HEK293 (cell line): Measurements from ENCODE around the gene ABCC11.

Experiments
- CTCF ChIA-PET: fragments of 350-600 bp; formaldehyde crosslinking; extraction: SDS; loops from one replicate; lab custom pipeline; 2021; ENCODE audit warnings: antibody characterized with exemption; lab: Yijun Ruan, JAX
- POLR2A ChIA-PET: fragments of 300-600 bp; formaldehyde crosslinking; extraction: SDS; loops from one replicate; lab custom pipeline; 2020; ENCODE audit warnings: antibody characterized with exemption, inconsistent platforms; lab: Yijun Ruan, JAX
- H3K27ac ChIP-seq: fragments of 200-500 bp; sonication (Bioruptor generic); 2 replicates; pipeline ENCODE4 v1.5.1; 2014; ENCODE audit warnings: low read depth, low read length, control low read depth, inconsistent platforms; ENCODE audit errors: extremely low read depth
- H3K36me3 ChIP-seq, 2 experiments: fragments of 200-500 bp in 1 of 2; sonication (Bioruptor generic) in 1 of 2; 1 replicate in 1 of 2; 2 replicates in 1 of 2; pipeline ENCODE4 v1.5.1; 2014 to 2017; ENCODE audit warnings: inconsistent platforms in 2 of 2, low read length in 2 of 2; ENCODE audit not compliant: control insufficient read depth in 2 of 2, insufficient read depth in 1 of 2
- H3K4me1 ChIP-seq: fragments of 200-500 bp; sonication (Bioruptor generic); 2 replicates; pipeline ENCODE4 v1.5.1; 2014; ENCODE audit warnings: mild to moderate bottlenecking, low read length, inconsistent platforms; ENCODE audit not compliant: control insufficient read depth, insufficient read depth
- H3K4me3 ChIP-seq: 2 replicates; pipeline ENCODE4 v1.5.1; 2011; ENCODE audit warnings: low read depth, mild to moderate bottlenecking, control low read depth, low read length, moderate library complexity
- H3K9me3 ChIP-seq: fragments of 200-500 bp; sonication (Bioruptor generic); 2 replicates; pipeline ENCODE4 v1.5.1; 2014; ENCODE audit warnings: low read depth, low read length, inconsistent platforms; ENCODE audit not compliant: control insufficient read depth, insufficient read depth
- MYNN ChIP-seq: fragments of 450-650 bp; formaldehyde crosslinking; IDR thresholded peaks from 2 replicates; pipeline ENCODE4 v1.5.1; 2016; ENCODE audit warnings: missing biosample characterization, missing genetic modification characterization, borderline replicate concordance
- OSR2 ChIP-seq: fragments of 450-650 bp; formaldehyde crosslinking; IDR thresholded peaks from 2 replicates; pipeline ENCODE4 v1.5.1; 2016; ENCODE audit warnings: missing biosample characterization, missing genetic modification characterization
- ZBTB1 ChIP-seq: fragments of 450-650 bp; formaldehyde crosslinking; IDR thresholded peaks from 2 replicates; pipeline ENCODE4 v1.5.1; 2016; ENCODE audit warnings: missing biosample characterization, missing genetic modification characterization
- ZEB2 ChIP-seq: fragments of 450-650 bp; formaldehyde crosslinking; IDR thresholded peaks from 2 replicates; pipeline ENCODE4 v1.5.1; 2016; ENCODE audit warnings: missing biosample characterization, missing genetic modification characterization
- ZIC2 ChIP-seq: fragments of 450-650 bp; formaldehyde crosslinking; IDR thresholded peaks from 2 replicates; pipeline ENCODE4 v1.5.1; 2016; ENCODE audit warnings: missing biosample characterization, missing genetic modification characterization
- ZNF148 ChIP-seq: fragments of 450-650 bp; formaldehyde crosslinking; IDR thresholded peaks from 2 replicates; pipeline ENCODE4 v1.5.0; 2017; ENCODE audit warnings: missing biosample characterization, missing genetic modification characterization, borderline replicate concordance
- ZNF24 ChIP-seq: fragments of 450-650 bp; formaldehyde crosslinking; IDR thresholded peaks from 2 replicates; pipeline ENCODE4 v1.5.1; 2016; ENCODE audit warnings: missing biosample characterization, missing genetic modification characterization
- ZNF302 ChIP-seq: fragments of 450-650 bp; formaldehyde crosslinking; IDR thresholded peaks from 2 replicates; pipeline ENCODE4 v1.5.1; 2016; ENCODE audit warnings: missing biosample characterization, missing genetic modification characterization, low read depth
- ZNF335 ChIP-seq: fragments of 450-650 bp; formaldehyde crosslinking; conservative IDR thresholded peaks from 2 replicates; pipeline ENCODE4 v1.5.1; 2016; ENCODE audit warnings: missing biosample characterization, missing genetic modification characterization
- ZNF354C ChIP-seq: fragments of 450-650 bp; formaldehyde crosslinking; IDR thresholded peaks from 2 replicates; pipeline ENCODE4 v1.5.1; 2016; ENCODE audit warnings: missing biosample characterization, missing genetic modification characterization, low read depth, borderline replicate concordance
- ZNF510 ChIP-seq: fragments of 450-650 bp; formaldehyde crosslinking; IDR thresholded peaks from 2 replicates; pipeline ENCODE4 v1.5.1; 2018; ENCODE audit warnings: mild to moderate bottlenecking, missing genetic modification characterization, missing biosample characterization; ENCODE audit not compliant: insufficient replicate concordance
- ZNF571 ChIP-seq: fragments of 450-650 bp; formaldehyde crosslinking; IDR thresholded peaks from 2 replicates; pipeline ENCODE4 v1.5.0; 2017; ENCODE audit warnings: missing biosample characterization, missing genetic modification characterization
- ZNF596 ChIP-seq: fragments of 450-650 bp; IDR thresholded peaks from 2 replicates; pipeline ENCODE4 v1.5.0; 2018; ENCODE audit warnings: missing biosample characterization, mild to moderate bottlenecking, missing genetic modification characterization, moderate library complexity
- ZNF624 ChIP-seq: fragments of 450-650 bp; formaldehyde crosslinking; IDR thresholded peaks from 2 replicates; pipeline ENCODE4 v1.5.1; 2017; ENCODE audit warnings: missing biosample characterization, missing genetic modification characterization
- ZNF629 ChIP-seq: fragments of 450-650 bp; formaldehyde crosslinking; IDR thresholded peaks from 2 replicates; pipeline ENCODE4 v1.5.1; 2017; ENCODE audit warnings: missing biosample characterization, missing genetic modification characterization
- TF ChIP-seq, protein P1 (sequence below): fragments of 450-650 bp; formaldehyde crosslinking; conservative IDR thresholded peaks from 2 replicates; pipeline ENCODE4 v1.5.1; 2016; ENCODE audit warnings: low read depth, missing biosample characterization, missing genetic modification characterization
- TF ChIP-seq, protein P2 (sequence below): fragments of 450-650 bp; formaldehyde crosslinking; IDR thresholded peaks from 2 replicates; pipeline ENCODE4 v1.5.1; 2016; ENCODE audit warnings: missing biosample characterization, missing genetic modification characterization

The ABCC11 gene

DNA sequence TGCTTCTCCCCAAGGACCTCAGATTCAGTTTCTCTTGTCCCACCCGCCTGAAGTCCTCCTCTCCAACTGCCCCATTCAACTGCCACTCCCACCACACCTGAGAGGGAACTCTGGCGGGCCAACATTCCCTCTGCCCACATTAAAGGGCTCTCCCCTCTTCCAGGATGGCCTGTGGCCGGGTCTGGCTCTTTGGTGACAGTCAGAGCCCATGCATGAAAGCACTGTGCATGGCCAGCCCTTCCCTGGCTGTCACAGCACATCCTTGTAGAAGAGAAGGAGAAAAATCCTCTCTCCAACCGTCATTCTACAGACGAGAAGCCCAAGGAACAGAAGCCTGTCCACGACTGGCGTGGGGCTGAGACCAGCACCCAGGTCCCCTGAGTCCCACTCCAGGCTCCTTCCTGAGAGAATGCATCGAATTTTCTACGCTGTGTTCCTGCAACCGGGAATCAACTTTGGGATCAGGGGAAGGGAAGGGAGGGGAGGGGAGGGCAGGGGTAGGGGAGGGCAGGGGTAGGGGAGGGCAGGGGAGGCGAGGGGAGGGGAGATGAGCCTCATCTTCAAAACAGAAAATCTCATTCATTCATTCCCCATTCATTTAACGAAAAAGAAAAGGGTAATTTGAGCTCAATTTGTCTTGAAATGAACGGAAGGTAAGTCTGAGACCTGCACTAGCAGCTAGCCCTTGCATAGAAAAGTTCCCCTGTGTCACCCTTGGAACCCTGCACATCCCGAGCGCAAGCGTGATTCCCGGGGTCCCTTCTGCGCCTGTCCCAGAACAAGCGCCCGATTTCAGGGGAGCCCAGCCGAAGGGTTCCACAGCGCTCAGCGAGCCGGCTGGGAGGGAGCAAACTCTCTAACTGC lies 91.2 kb downstream of the ABCC11 start, which contains the start of gene ABCC12:
ABCC12 (minus strand) TSS at position 68 of the 864 bp plus-strand sequence. CDS start 9,569 bp downstream, outside the sequence.
- POLR2A ChIA-PET, result no interaction called here
- H3K27ac ChIP-seq, result no peak within 1 kb of the TSS
- no peaks in the 10 kb centered on the region for H3K4me1 ChIP-seq
- H3K9me3 ChIP-seq, result no peaks in the 10 kb centered on the region
- TF ChIP-seq ZNF510 (tag by site-specific recombination), result peak; percentile 92
- no peak for TF ChIP-seq ZNF302 (tag by site-specific recombination)
- TF ChIP-seq, protein P1, sequence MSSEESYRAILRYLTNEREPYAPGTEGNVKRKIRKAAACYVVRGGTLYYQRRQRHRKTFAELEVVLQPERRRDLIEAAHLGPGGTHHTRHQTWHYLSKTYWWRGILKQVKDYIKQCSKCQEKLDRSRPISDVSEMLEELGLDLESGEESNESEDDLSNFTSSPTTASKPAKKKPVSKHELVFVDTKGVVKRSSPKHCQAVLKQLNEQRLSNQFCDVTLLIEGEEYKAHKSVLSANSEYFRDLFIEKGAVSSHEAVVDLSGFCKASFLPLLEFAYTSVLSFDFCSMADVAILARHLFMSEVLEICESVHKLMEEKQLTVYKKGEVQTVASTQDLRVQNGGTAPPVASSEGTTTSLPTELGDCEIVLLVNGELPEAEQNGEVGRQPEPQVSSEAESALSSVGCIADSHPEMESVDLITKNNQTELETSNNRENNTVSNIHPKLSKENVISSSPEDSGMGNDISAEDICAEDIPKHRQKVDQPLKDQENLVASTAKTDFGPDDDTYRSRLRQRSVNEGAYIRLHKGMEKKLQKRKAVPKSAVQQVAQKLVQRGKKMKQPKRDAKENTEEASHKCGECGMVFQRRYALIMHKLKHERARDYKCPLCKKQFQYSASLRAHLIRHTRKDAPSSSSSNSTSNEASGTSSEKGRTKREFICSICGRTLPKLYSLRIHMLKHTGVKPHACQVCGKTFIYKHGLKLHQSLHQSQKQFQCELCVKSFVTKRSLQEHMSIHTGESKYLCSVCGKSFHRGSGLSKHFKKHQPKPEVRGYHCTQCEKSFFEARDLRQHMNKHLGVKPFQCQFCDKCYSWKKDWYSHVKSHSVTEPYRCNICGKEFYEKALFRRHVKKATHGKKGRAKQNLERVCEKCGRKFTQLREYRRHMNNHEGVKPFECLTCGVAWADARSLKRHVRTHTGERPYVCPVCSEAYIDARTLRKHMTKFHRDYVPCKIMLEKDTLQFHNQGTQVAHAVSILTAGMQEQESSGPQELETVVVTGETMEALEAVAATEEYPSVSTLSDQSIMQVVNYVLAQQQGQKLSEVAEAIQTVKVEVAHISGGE (tag by site-specific recombination), result no peak
- TF ChIP-seq ZNF596, result no peak
- no peak for TF ChIP-seq OSR2 (tag by site-specific recombination)
- TF ChIP-seq MYNN (tag by site-specific recombination), result no peak
- TF ChIP-seq ZNF335 (tag by site-specific recombination), result peak; percentile 59; the same call in 1 of the 2 replicates
- TF ChIP-seq ZNF624 (tag by site-specific recombination), result no peak
- TF ChIP-seq, protein P2, sequence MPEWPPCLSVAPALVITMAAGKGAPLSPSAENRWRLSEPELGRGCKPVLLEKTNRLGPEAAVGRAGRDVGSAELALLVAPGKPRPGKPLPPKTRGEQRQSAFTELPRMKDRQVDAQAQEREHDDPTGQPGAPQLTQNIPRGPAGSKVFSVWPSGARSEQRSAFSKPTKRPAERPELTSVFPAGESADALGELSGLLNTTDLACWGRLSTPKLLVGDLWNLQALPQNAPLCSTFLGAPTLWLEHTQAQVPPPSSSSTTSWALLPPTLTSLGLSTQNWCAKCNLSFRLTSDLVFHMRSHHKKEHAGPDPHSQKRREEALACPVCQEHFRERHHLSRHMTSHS (tag by site-specific recombination), result no peak
- no peak for TF ChIP-seq ZIC2 (tag by site-specific recombination)
- TF ChIP-seq ZNF24, result no peak
- TF ChIP-seq ZNF354C (tag by site-specific recombination), result no peak
- TF ChIP-seq, all 188 proteins: peak for 2
- CTCF ChIA-PET, result interaction anchor here (0.6 to 3.7 kb wide), 10 partner anchors 9 to 1205 kb away, joined by 3 to 14 read pairs (median 4); partner anchors contain the start of gene NETO2
- Histone ChIP-seq H3K4me3 (no peak within 1 kb of the TSS), H3K36me3 (no peaks in the 10 kb centered on the region)

DNA sequence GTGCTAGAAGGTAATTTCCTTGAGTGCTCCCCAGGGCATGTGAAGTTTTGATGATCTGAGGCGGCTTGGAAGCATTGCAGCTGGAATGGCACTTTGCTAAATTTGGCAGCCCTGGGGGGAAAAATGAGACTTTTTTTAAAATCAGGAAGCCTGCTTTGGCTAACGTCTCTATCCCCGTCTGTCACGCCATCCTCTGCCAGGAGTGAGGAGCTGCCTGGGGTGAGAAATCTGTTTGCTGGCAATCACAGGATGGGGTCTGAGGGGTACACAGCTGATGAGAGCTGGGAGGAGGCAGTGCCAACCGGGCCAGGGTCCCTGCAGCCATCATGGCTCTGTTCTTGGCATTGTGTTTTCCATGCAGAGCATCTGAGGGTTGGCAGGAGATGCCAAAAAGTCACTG lies 93.6 kb downstream of the ABCC11 start:
- no peaks in the 10 kb centered on the region for H3K36me3 ChIP-seq
- no peaks in the 10 kb centered on the region for H3K4me1 ChIP-seq
- POLR2A ChIA-PET, result interaction anchor here (0.7 kb wide), 1 partner anchor 94 kb away, joined by 4 read pairs; no protein-coding TSS in a partner anchor
- no peaks in the 10 kb centered on the region for H3K9me3 ChIP-seq
- no peak overlapping the region for H3K27ac ChIP-seq
- no peak overlapping the region for H3K4me3 ChIP-seq
- CTCF ChIA-PET, result interaction anchor here (0.6 to 0.7 kb wide), 2 partner anchors 450 to 694 kb away, joined by 3 to 5 read pairs; no protein-coding TSS in a partner anchor
- no peak for TF ChIP-seq ZNF148 (tag by site-specific recombination)
- no peak for TF ChIP-seq ZNF629
- TF ChIP-seq ZNF571 (tag by site-specific recombination), result no peak
- no peak for TF ChIP-seq ZEB2 (tag by site-specific recombination)
- no peak for TF ChIP-seq ZBTB1 (tag by site-specific recombination)
